Loucy (cell line): ENCODE data around the gene ISCU.

ENCODE experiments used
- EZH2phosphoT487 ChIP-seq: fragments of 200-600 bp; IDR thresholded peaks from 2 replicates; pipeline ENCODE4 v1.6.1; 2018; ENCODE audit warnings: antibody characterized with exemption, mild to moderate bottlenecking, moderate library complexity, borderline replicate concordance
- TF ChIP-seq, protein P1 (sequence below): fragments of 200-600 bp; sonication (generic); conservative IDR thresholded peaks from 2 replicates; pipeline ENCODE4 v1.5.1; 2014; ENCODE audit warnings: mild to moderate bottlenecking, antibody characterized with exemption, low read length

DNA sequence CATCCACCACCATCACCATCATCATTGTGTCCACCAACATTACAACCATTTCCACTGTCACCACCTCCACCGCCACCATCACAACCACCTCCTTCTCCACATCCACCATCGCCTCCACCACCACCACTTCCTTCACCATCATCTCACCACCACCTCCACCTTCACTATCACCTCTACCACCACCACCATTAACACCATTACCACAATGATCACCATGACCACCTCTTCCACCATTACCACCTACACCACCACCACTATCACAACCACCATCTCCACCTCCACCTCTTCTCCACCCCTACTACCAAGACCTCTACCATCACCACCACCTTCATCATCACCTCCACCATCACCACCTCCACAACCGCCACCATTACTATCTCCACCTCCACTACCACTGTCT lies 16.4 kb downstream of the ISCU start:
- TF ChIP-seq, protein P1, sequence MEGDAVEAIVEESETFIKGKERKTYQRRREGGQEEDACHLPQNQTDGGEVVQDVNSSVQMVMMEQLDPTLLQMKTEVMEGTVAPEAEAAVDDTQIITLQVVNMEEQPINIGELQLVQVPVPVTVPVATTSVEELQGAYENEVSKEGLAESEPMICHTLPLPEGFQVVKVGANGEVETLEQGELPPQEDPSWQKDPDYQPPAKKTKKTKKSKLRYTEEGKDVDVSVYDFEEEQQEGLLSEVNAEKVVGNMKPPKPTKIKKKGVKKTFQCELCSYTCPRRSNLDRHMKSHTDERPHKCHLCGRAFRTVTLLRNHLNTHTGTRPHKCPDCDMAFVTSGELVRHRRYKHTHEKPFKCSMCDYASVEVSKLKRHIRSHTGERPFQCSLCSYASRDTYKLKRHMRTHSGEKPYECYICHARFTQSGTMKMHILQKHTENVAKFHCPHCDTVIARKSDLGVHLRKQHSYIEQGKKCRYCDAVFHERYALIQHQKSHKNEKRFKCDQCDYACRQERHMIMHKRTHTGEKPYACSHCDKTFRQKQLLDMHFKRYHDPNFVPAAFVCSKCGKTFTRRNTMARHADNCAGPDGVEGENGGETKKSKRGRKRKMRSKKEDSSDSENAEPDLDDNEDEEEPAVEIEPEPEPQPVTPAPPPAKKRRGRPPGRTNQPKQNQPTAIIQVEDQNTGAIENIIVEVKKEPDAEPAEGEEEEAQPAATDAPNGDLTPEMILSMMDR: no peak
- no peak for TF ChIP-seq EZH2phosphoT487
